Measurements from ENCODE around the gene INTS11. TPM values are rescaled to one million over a fixed set of nuclear protein-coding genes. Genes with fewer than 3 reads are reported as not detected.

The INTS11 gene
- total and polyA plus RNA-seq, 2 of the 13 experiments (the other 11 are each of a cell fraction or from before 2014, with no cell fraction given): 52.8 to 94.8 TPM

DNA sequence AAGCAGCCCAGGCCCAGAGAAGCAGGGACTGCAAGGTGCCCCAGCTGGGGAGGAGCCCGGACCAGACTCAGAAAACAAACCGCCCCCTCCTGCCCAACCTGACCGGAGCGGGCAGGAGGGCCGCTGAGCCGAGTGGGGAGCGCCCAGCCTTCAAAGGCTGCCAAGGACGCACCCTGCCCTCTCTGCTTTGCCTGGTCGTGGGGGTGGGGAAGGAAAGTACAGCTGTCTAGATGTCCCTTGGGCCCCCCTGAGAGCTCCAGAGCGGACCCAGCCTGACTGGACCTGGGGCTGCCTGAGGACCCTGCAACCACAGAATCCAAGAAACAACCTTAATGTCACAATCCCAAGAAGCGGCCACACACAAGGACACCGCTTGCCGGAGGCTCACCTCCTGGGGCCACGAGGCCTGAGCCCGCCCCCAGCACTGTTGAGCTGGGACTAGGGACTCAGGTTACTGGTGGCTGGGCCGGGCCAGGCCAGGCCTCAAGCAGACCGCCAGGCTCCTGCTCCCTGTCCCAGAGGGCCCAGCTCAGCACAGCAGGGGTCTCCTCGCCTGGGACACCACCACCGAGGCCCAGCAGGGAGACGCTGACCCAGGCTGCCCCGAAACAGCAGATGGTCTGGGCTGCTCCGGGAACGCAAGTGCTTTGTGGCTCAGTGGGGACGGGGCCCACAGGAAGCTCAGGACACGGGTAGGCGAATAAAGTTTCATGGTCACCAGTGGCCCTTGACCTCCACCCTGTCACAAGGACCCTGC is 23.4 kb upstream of the INTS11 start (continued):
- TF ChIP-seq PRDM10 (CRISPR knock-in tag; IDR thresholded peaks at IDR 0.05; ENCODE audit: low read depth) (no peak), ZBTB3 (CRISPR knock-in tag; IDR thresholded peaks at IDR 0.05; ENCODE audit: borderline replicate concordance, low read depth) (no peak; the same call in 1 of the 2 replicates), ZBTB21 (CRISPR knock-in tag; IDR thresholded peaks at IDR 0.05) (no peak), ZSCAN22 (CRISPR knock-in tag; IDR thresholded peaks at IDR 0.05) (no peak), ATAD3A (CRISPR knock-in tag; IDR thresholded peaks at IDR 0.05) (0 out of 2 replicates have a peak, but pooled peaks have one; percentile 22), RARA (CRISPR knock-in tag; IDR thresholded peaks at IDR 0.05) (0 out of 2 replicates have a peak, but pooled peaks have one; percentile 16), RBFOX2 (IDR thresholded peaks at IDR 0.05; ENCODE audit: low read depth, low read length) (no peak; the same call in 1 of the 2 replicates), GPBP1L1 (CRISPR knock-in tag; IDR thresholded peaks at IDR 0.05) (no peak), ATRX (CRISPR knock-in tag; IDR thresholded peaks at IDR 0.05; ENCODE audit: borderline replicate concordance) (no peak), PBX2 (CRISPR knock-in tag; IDR thresholded peaks at IDR 0.05) (no peak)
- TF ChIP-seq, protein P1, sequence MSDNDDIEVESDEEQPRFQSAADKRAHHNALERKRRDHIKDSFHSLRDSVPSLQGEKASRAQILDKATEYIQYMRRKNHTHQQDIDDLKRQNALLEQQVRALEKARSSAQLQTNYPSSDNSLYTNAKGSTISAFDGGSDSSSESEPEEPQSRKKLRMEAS (IDR thresholded peaks at IDR 0.05): peak; percentile 63
- TF ChIP-seq, protein P2, sequence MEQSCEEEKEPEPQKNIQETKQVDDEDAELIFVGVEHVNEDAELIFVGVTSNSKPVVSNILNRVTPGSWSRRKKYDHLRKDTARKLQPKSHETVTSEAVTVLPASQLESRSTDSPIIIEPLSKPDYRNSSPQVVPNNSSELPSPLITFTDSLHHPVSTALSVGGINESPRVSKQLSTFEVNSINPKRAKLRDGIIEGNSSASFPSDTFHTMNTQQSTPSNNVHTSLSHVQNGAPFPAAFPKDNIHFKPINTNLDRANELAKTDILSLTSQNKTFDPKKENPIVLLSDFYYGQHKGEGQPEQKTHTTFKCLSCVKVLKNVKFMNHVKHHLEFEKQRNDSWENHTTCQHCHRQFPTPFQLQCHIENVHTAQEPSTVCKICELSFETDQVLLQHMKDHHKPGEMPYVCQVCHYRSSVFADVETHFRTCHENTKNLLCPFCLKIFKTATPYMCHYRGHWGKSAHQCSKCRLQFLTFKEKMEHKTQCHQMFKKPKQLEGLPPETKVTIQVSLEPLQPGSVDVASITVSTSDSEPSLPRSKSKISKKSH (CRISPR knock-in tag; IDR thresholded peaks at IDR 0.05; ENCODE audit: borderline replicate concordance): no peak
- TF ChIP-seq, protein P3, sequence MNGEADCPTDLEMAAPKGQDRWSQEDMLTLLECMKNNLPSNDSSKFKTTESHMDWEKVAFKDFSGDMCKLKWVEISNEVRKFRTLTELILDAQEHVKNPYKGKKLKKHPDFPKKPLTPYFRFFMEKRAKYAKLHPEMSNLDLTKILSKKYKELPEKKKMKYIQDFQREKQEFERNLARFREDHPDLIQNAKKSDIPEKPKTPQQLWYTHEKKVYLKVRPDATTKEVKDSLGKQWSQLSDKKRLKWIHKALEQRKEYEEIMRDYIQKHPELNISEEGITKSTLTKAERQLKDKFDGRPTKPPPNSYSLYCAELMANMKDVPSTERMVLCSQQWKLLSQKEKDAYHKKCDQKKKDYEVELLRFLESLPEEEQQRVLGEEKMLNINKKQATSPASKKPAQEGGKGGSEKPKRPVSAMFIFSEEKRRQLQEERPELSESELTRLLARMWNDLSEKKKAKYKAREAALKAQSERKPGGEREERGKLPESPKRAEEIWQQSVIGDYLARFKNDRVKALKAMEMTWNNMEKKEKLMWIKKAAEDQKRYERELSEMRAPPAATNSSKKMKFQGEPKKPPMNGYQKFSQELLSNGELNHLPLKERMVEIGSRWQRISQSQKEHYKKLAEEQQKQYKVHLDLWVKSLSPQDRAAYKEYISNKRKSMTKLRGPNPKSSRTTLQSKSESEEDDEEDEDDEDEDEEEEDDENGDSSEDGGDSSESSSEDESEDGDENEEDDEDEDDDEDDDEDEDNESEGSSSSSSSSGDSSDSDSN (CRISPR knock-in tag; IDR thresholded peaks at IDR 0.05): peak; percentile 86
